Fibroblast of the conjunctiva (primary cell): ENCODE results near the gene LRRC8A.
A peak's percentile ranks its signal among the peaks of the same experiment; 100 is the strongest.
"Not testable (repeated sequence)": the region's sequence is repeated elsewhere in the genome, so short reads cannot be mapped to it uniquely, and the experiment has no call there.

Source experiments
- DNase-seq: peaks from one replicate; pipeline ENCODE4 v3.0.0-alpha.2; 2010; ENCODE audit warnings: low read depth

LRRC8A gene

GRCh38 chr9:128921881-128922763, 40.2 kb downstream of the LRRC8A start:
- peak; percentile 43 for DNase-seq

GRCh38 chr9:128923493-128923883, 41.6 kb downstream of the LRRC8A start:
- DNase-seq, result no peak

GRCh38 chr9:128927731-128928411, 45.9 kb downstream of the LRRC8A start:
- no peak for DNase-seq

- no peak for DNase-seq
These were observed 46.7 kb downstream of the LRRC8A start for GRCh38 chr9:128928624-128929023.

GRCh38 chr9:128929560-128929959, 47.6 kb downstream of the LRRC8A start:
- DNase-seq, result no peak

- DNase-seq, result no peak
These were observed 51.8 kb downstream of the LRRC8A start for GRCh38 chr9:128933731-128934130.

GRCh38 chr9:128936171-128936865, 54.4 kb downstream of the LRRC8A start:
- DNase-seq, result no peak

GRCh38 chr9:128937310-128938165, 55.6 kb downstream of the LRRC8A start:
- no peak for DNase-seq

GRCh38 chr9:128940271-128940921, 58.5 kb downstream of the LRRC8A start:
- DNase-seq, result no peak

GRCh38 chr9:128940946-128941755, 59.2 kb downstream of the LRRC8A start:
- no peak for DNase-seq

- no peak for DNase-seq
These were observed 62.1 kb downstream of the LRRC8A start for GRCh38 chr9:128943832-128944620.

GRCh38 chr9:128944966-128945365, 63.0 kb downstream of the LRRC8A start:
- not testable (repeated sequence) for DNase-seq

- no peak for DNase-seq
These were observed 64.0 kb downstream of the LRRC8A start for GRCh38 chr9:128945798-128946501.

GRCh38 chr9:128946571-128947276, 64.8 kb downstream of the LRRC8A start:
- DNase-seq, result no peak

GRCh38 chr9:128947277-128947526, 65.3 kb downstream of the LRRC8A start:
- DNase-seq, result no peak

- DNase-seq, result peak; percentile 74
These were observed 65.8 kb downstream of the LRRC8A start, which contains the start of the genes DOLK and NUP188 for GRCh38 chr9:128947527-128948301. TSS of gene DOLK (minus strand) at chr9:128947603. CDS start at chr9:128947303, 300 bp downstream. TSS of gene NUP188 (plus strand) at chr9:128947699. CDS start at chr9:128947720, 21 bp downstream.

- not testable (repeated sequence) for DNase-seq
These were observed 79.5 kb downstream of the LRRC8A start for GRCh38 chr9:128961403-128961802.
